Measurements from ENCODE around the gene STK39. TPM values are rescaled to one million over a fixed set of nuclear protein-coding genes. Genes with fewer than 3 reads are reported as not detected.

The STK39 gene
- total RNA-seq, 4 donors from 2014 or later, result 8.9 to 28.3 (median 14.5) TPM

DNA sequence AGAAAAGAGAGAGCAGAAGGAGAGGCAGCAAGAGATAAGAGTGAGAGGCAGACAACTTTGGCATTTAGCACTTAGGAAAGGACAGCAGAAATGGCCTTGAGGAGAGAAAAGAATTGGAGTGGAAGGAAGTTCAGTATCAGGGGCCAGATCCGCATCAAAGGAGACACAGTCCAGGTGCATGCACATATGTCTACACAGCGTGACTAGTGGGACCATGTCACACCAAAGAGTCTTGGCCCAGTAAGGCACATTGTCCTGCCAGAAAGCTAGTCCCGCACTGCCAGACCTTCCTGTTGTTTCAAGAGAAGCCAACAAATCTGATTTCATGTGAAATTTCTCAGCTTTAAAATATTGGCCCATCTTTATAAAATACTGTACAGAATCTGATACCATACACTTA, 8.5 kb upstream of the STK39 start:
- no peak overlapping the region for H3K4me3 ChIP-seq (ENCODE audit: low read depth, poor library complexity, severe bottlenecking)
- WGBS, 2 donors, result 70 to 73% methylated on average over 3 of the region's 3 CpGs
- no peak for TF ChIP-seq POLR2A (IDR thresholded peaks at IDR 0.05)
- TF ChIP-seq CTCF (IDR thresholded peaks at IDR 0.05), result no peak
- intact Hi-C loops (cut with DNase I; ENCODE audit: low total_unique reads), result no loop called here
- DNase-seq (ENCODE audit: low spot score in 2 of 2), result no peak

DNA sequence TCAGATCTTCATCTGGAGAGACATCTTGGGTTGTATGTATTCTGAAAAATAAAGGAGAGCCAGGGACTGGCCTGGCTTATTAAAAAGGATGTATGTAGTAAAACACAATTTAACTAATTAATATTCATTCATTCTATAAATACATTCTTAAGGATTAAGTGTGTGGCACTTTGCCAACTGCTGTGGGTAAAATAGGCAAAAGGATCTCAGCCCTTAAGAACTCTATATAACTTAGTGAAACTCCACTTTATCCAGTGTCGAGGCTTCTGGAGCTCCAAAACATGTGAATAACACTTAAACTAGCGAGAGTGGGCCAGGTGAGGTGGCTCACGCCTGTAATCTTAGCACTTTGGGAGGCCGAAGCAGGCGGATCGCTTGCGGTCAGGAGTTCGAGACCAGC, 7.7 kb upstream of the STK39 start:
- intact Hi-C loops (cut with DNase I; ENCODE audit: low total_unique reads), result no loop called here
- TF ChIP-seq CTCF (IDR thresholded peaks at IDR 0.05) (no peak), POLR2A (IDR thresholded peaks at IDR 0.05) (no peak)
- DNase-seq (ENCODE audit: low spot score in 2 of 2), result no peak
- WGBS, 2 donors, result 97 to 98% methylated on average over 8 of the region's 8 CpGs
- H3K4me3 ChIP-seq (ENCODE audit: low read depth, poor library complexity, severe bottlenecking), result no peak overlapping the region

GRCh38 chr2:168254158-168254935, 7.0 kb upstream of the STK39 start:
- no peak for TF ChIP-seq CTCF (IDR thresholded peaks at IDR 0.05)
- no peak for DNase-seq (ENCODE audit: low spot score in 2 of 2)
- 74 to 78% methylated on average over 3 of the region's 3 CpGs for WGBS, 2 donors
- intact Hi-C loops (cut with DNase I; ENCODE audit: low total_unique reads), result no loop called here
- no peak overlapping the region for H3K4me3 ChIP-seq (ENCODE audit: low read depth, poor library complexity, severe bottlenecking)

DNA sequence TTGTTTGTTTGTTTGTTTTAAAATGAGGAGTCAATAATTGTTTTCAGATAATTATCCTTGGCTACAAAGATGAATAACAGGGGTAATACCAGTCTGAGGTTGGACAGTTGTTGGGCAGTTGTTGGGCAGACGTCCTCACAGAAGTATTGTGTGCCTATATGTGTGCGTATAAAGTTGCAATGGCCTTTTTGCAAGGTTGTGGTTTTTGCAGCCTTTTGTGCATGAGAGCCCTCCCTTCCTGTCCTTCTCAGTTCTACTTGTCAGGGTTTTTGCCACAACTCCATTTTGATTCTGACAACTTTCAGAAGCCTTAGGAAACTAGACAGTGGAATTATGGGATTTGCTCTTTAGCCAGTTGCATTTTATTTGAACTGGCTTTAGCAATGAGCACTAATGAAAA, 6.0 kb upstream of the STK39 start:
- H3K4me3 ChIP-seq (ENCODE audit: low read depth, poor library complexity, severe bottlenecking), result no peak overlapping the region
- WGBS, 2 donors, result 89 to 94% methylated on average over 2 of the region's 2 CpGs
- TF ChIP-seq POLR2A (IDR thresholded peaks at IDR 0.05), result no peak
- TF ChIP-seq CTCF (IDR thresholded peaks at IDR 0.05), result no peak
- intact Hi-C loops (cut with DNase I; ENCODE audit: low total_unique reads), result no loop called here
- no peak for DNase-seq (ENCODE audit: low spot score in 2 of 2)

- no peak for TF ChIP-seq POLR2A (IDR thresholded peaks at IDR 0.05)
- TF ChIP-seq CTCF (IDR thresholded peaks at IDR 0.05), result no peak
- no peak overlapping the region for H3K4me3 ChIP-seq (ENCODE audit: low read depth, poor library complexity, severe bottlenecking)
- intact Hi-C loops (cut with DNase I; ENCODE audit: low total_unique reads), result no loop called here
- DNase-seq (ENCODE audit: low spot score in 2 of 2), result no peak
Observed at GRCh38 chr2:168252976-168253375, 5.6 kb upstream of the STK39 start.

All from lower leg skin (tissue), 4 donors.